Esophagus muscularis mucosa (tissue), 4 donors: ENCODE data around the gene FAM89B. TPM values are rescaled to one million over a fixed set of nuclear protein-coding genes. Genes with fewer than 3 reads are reported as not detected.

Experiments
- DNase-seq: peaks from one replicate; pipeline ENCODE4 v3.0.0-alpha.2; 2017; ENCODE audit errors: extremely low spot score
- H3K27ac ChIP-seq, 4 donors: fragments of 200-600 bp; sonication (generic); replicated peaks in 1 of 4; 1 replicate in 3 of 4; 2 replicates in 1 of 4; pipeline ENCODE4 v1.5.1; 2016 to 2019; ENCODE audit warnings: mild to moderate bottlenecking in 1 of 4
- H3K27me3 ChIP-seq, 4 donors: fragments of 200-600 bp; sonication (generic); one replicate each; pipeline versions ENCODE4 v1.5.1 to v1.6.0; 2016 to 2019
- H3K36me3 ChIP-seq, 4 donors: fragments of 200-600 bp; sonication (generic); one replicate each; pipeline ENCODE4 v1.5.1; 2016 to 2019
- H3K4me1 ChIP-seq, 4 donors: fragments of 200-600 bp; sonication (generic); one replicate each; pipeline ENCODE4 v1.5.1; 2016 to 2019
- H3K4me3 ChIP-seq, 4 donors: fragments of 200-600 bp; sonication (generic); 1 replicate in 2 of 4; 2 replicates in 2 of 4; pipeline ENCODE4 v1.5.1; 2016 to 2019; ENCODE audit warnings: mild to moderate bottlenecking in 4 of 4, moderate library complexity in 1 of 4
- H3K9me3 ChIP-seq, 4 donors: fragments of 200-600 bp; sonication (generic); 1 replicate in 3 of 4; 2 replicates in 1 of 4; pipeline ENCODE4 v1.5.1; 2016 to 2019
- EP300 ChIP-seq: sonication (generic); formaldehyde crosslinking; IDR thresholded peaks from one replicate; pipeline ENCODE4 v1.6.1; 2017; ENCODE audit warnings: antibody characterized with exemption
- POLR2A ChIP-seq: fragments of 450-650 bp; IDR thresholded peaks from one replicate; pipeline ENCODE4 v1.6.1; 2017; ENCODE audit warnings: antibody characterized with exemption, moderate library complexity, mild to moderate bottlenecking, low read depth
- POLR2AphosphoS5 ChIP-seq, 2 donors: sonication (generic); formaldehyde crosslinking; IDR thresholded peaks; one replicate each; pipeline ENCODE4 v1.6.1; 2017; ENCODE audit warnings: antibody characterized with exemption in 2 of 2
- WGBS: methylation state at CpG from one replicate; pipeline ENCODE4 v1.1.5; 2018; 5-methylcytosine and 5-hydroxymethylcytosine counted together
- intact Hi-C: fragments of 100-400 bp; cut with DNase I; formaldehyde crosslinking; loops from one replicate; pipeline ENCODE4 v1.15.1; 2023
- total RNA-seq, 4 donors: library from RNA; depleted of rRNA; stranded (reverse); fragments of >200 nt; gene quantifications; one replicate each; pipeline versions ENCODE4 v1.1.0 to v1.2.1, GENCODE V29; 2016
- TF ChIP-seq, protein P1 (sequence below), 3 experiments: fragments of 200-600 bp in 2 of 3; fragments of 450-650 bp in 1 of 3; sonication (generic) in 2 of 3; IDR thresholded peaks; one replicate each; pipeline ENCODE4 v1.5.1; 2017 to 2019; ENCODE audit warnings: antibody characterized with exemption in 3 of 3, mild to moderate bottlenecking in 2 of 3, moderate library complexity in 1 of 3

The FAM89B gene
- total RNA-seq, 4 donors from 2014 or later: 47.9 to 90.4 (median 75.0) TPM

DNA sequence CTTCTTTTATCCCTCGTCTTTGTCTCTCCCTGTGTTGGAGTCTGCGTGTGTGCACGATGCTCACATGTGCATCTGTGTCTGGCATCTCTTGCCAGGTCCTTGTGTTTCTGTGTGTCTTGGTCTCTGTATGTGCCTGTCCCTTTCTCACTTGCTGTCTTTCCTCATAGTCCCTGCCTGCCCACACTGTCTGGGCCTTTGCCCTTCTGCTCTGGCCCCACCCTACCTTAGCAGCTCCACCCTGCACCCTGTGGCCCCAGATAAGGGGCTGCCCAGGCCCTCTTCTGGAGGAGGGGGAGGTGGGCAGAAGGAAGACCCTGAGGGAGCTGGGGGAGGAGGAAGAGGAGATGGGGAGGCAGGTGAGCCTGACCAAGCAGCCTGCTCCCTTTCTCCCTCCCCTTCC, 6.3 kb downstream of the FAM89B start:
- peak overlapping the region; percentile 95 to 99 (median 96) for H3K27ac ChIP-seq
- H3K9me3 ChIP-seq: no peaks in the 10 kb centered on the region
- TF ChIP-seq POLR2AphosphoS5 (IDR thresholded peaks at IDR 0.05) (no peak), POLR2A (no peak), EP300 (no peak)
- TF ChIP-seq, protein P1, sequence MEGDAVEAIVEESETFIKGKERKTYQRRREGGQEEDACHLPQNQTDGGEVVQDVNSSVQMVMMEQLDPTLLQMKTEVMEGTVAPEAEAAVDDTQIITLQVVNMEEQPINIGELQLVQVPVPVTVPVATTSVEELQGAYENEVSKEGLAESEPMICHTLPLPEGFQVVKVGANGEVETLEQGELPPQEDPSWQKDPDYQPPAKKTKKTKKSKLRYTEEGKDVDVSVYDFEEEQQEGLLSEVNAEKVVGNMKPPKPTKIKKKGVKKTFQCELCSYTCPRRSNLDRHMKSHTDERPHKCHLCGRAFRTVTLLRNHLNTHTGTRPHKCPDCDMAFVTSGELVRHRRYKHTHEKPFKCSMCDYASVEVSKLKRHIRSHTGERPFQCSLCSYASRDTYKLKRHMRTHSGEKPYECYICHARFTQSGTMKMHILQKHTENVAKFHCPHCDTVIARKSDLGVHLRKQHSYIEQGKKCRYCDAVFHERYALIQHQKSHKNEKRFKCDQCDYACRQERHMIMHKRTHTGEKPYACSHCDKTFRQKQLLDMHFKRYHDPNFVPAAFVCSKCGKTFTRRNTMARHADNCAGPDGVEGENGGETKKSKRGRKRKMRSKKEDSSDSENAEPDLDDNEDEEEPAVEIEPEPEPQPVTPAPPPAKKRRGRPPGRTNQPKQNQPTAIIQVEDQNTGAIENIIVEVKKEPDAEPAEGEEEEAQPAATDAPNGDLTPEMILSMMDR (IDR thresholded peaks at IDR 0.05): no peak
- H3K27me3 ChIP-seq: no peaks in the 10 kb centered on the region
- 58% methylated on average over 3 of the region's 3 CpGs for WGBS
- H3K4me1 ChIP-seq: peaks cover 38 to 81% (median 61%) of the 10 kb centered on the region in 4 donors
- intact Hi-C loops: no loop called here
- no peak for DNase-seq
- no peak overlapping the region for H3K4me3 ChIP-seq
- H3K36me3 ChIP-seq: peaks cover 27 to 58% (median 52%) of the 10 kb centered on the region in 4 donors

DNA sequence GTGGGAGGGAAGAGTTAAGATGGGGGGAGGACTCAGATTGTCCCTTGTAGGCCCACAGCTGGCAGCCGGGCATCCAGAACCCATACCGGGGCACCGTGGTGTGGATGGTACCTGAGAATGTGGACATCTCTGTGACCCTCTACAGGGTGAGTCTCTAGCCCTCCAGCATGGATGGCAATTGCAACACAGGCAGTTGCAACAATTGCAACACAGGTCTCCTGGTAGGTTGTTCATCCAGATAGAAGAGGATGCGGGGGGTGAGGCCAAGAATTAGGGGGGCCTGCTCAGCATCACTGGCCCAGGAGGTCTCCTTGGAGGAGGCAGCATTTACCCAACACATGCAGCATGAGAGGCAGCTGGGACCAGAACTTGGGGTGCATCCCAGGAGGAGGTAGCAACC, 7.0 kb downstream of the FAM89B start:
- Histone ChIP-seq H3K4me3 (no peak overlapping the region), H3K27ac (peak overlapping the region; percentile 95 to 99 (median 96)), H3K4me1 (peaks cover 35 to 81% (median 63%) of the 10 kb centered on the region in 4 donors), H3K36me3 (peaks cover 33 to 64% (median 59%) of the 10 kb centered on the region in 4 donors), H3K27me3 (no peaks in the 10 kb centered on the region), H3K9me3 (no peaks in the 10 kb centered on the region)
- intact Hi-C loops: no loop called here
- WGBS: 80% methylated on average over 3 of the region's 4 CpGs
- DNase-seq: no peak
- TF ChIP-seq EP300 (no peak), POLR2AphosphoS5 (IDR thresholded peaks at IDR 0.05) (no peak), POLR2A (no peak)
- TF ChIP-seq, protein P1 (IDR thresholded peaks at IDR 0.05): no peak

DNA sequence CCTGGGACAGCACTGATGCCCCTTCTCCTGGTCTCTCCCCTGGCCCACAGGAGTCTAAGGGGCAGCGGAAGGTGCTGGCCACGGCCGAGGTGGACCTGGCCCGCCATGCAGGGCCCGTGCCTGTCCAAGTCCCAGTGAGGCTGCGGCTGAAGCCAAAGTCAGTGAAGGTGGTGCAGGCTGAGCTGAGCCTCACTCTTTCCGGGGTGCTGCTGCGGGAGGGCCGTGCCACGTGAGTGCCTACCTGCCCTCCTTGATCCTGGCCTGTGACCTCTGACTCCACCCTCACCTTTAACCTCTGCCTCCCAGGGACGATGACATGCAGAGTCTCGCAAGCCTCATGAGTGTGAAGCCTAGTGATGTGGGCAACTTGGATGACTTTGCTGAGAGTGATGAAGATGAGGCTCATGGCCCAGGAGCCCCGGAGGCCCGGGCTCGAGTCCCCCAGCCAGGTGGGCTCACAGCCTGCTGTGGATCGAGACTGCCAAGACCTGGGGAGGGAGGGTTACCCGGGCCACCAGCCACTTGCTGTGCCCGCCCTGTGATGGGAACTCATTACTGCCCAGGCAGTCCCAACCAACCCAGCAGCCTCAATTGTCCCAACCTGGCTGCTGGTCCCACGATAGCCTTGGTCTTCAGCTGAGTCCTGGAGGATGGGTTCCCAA, 7.8 kb downstream of the FAM89B start:
- H3K4me1 ChIP-seq: peaks cover 30 to 81% (median 64%) of the 10 kb centered on the region in 4 donors
- 85% methylated on average over 4 of the region's 19 CpGs for WGBS
- H3K27ac ChIP-seq: peak overlapping the region; percentile 68 to 96 (median 79)
- H3K4me3 ChIP-seq: no peak overlapping the region
- no peaks in the 10 kb centered on the region for H3K27me3 ChIP-seq
- H3K9me3 ChIP-seq: no peaks in the 10 kb centered on the region
- peaks cover 40 to 73% (median 66%) of the 10 kb centered on the region in 4 donors for H3K36me3 ChIP-seq
- TF ChIP-seq, protein P1 (IDR thresholded peaks at IDR 0.05): no peak
- TF ChIP-seq EP300 (no peak), POLR2A (no peak), POLR2AphosphoS5 (IDR thresholded peaks at IDR 0.05) (no peak)
- no peak for DNase-seq
- intact Hi-C loops: no loop called here

DNA sequence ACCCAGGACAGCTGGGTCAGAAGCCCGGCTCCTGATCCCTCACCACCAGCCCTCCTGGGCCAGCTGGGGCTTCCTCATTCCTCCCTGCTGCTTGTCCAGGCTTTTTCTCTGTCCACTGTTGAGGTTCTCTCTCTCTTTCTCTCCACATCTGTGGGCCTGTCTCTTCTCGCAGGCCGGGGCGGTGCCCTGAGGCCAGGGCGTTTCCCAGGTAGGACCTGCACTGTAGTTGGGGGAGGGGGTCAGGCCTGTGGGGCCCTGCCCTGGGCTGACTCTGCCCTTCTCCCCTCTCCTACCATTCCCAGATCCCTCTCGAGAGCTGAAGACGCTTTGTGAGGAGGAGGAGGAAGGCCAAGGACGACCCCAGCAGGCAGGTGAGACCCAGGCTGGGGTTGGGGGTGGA, 8.4 kb downstream of the FAM89B start:
- H3K36me3 ChIP-seq: peaks cover 46 to 78% (median 71%) of the 10 kb centered on the region in 4 donors

DNA sequence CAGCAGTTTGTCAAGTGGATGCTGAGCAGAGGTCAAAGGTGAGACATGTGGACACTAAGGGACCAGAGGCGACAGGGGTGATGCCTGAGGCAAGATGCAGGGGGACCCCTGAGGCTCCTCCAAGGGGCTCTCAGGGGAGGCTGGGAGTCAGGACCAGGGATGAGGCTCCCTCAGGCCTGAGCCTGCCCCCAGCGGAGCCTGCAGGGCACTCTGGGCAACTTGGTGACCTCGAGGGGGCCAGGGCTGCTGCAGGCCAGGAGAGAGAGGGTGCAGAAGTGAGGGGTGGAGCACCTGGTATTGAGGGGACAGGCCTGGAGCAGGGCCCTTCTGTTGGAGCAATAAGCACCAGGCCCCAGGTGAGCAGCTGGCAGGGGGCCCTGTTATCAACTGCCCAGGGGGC, 9.6 kb downstream of the FAM89B start:
- H3K4me1 ChIP-seq: peaks cover 36 to 85% (median 69%) of the 10 kb centered on the region in 4 donors
- no peak overlapping the region for H3K4me3 ChIP-seq
- intact Hi-C loops: no loop called here
- no peaks in the 10 kb centered on the region for H3K27me3 ChIP-seq
- H3K36me3 ChIP-seq: peaks cover 47 to 86% (median 79%) of the 10 kb centered on the region in 4 donors
- peak overlapping the region; percentile 68 to 96 (median 79) for H3K27ac ChIP-seq
- DNase-seq: no peak
- no peaks in the 10 kb centered on the region for H3K9me3 ChIP-seq
- WGBS: 85% methylated on average over 3 of the region's 3 CpGs
- TF ChIP-seq POLR2A (no peak), EP300 (no peak), POLR2AphosphoS5 (IDR thresholded peaks at IDR 0.05) (no peak)
- TF ChIP-seq, protein P1 (IDR thresholded peaks at IDR 0.05): no peak

More for the DNA sequence above, 8.4 kb downstream of the FAM89B start:
- no peaks in the 10 kb centered on the region for H3K27me3 ChIP-seq
- WGBS: 89% methylated on average over 7 of the region's 8 CpGs
- H3K4me1 ChIP-seq: peaks cover 30 to 82% (median 64%) of the 10 kb centered on the region in 4 donors
- TF ChIP-seq EP300: no peak
- intact Hi-C loops: no loop called here
- no peaks in the 10 kb centered on the region for H3K9me3 ChIP-seq
- H3K4me3 ChIP-seq: no peak overlapping the region
- peak overlapping the region; percentile 68 to 96 (median 79) for H3K27ac ChIP-seq
- DNase-seq: no peak
